Measurements from ENCODE around the gene LRG1.

Gene LRG1

GRCh38 chr19:4495471-4495870, 44.4 kb downstream of the LRG1 start:
- Histone ChIP-seq H3K4me3 (no peak overlapping the region), H3K36me3 (peaks cover 92% of the 10 kb centered on the region), H3K4me1 (no peaks in the 10 kb centered on the region), H3K9ac (no peak overlapping the region), H3K27ac (no peak overlapping the region), H3K9me3 (no peaks in the 10 kb centered on the region), H3K4me2 (no peak overlapping the region), H3K27me3 (no peaks in the 10 kb centered on the region), H4K20me1 (peaks cover 16% of the 10 kb centered on the region; the same call in 1 of the 2 replicates)
- TF ChIP-seq Cebpa-rat (IDR thresholded peaks at IDR 0.05) = no peak

- Histone ChIP-seq H4K20me1 (peaks cover 16% of the 10 kb centered on the region; the same call in 1 of the 2 replicates), H3K9ac (no peak overlapping the region), H3K4me2 (no peak overlapping the region), H3K9me3 (no peaks in the 10 kb centered on the region), H3K27me3 (no peaks in the 10 kb centered on the region), H3K36me3 (peaks cover 92% of the 10 kb centered on the region), H3K27ac (no peak overlapping the region), H3K4me1 (no peaks in the 10 kb centered on the region), H3K4me3 (no peak overlapping the region)
- TF ChIP-seq Cebpa-rat (IDR thresholded peaks at IDR 0.05) = no peak
These were observed 45.2 kb downstream of the LRG1 start for GRCh38 chr19:4494691-4495064.

GRCh38 chr19:4493929-4494690, 45.7 kb downstream of the LRG1 start:
- H3K4me2 ChIP-seq = no peak overlapping the region
- no peak overlapping the region for H3K27ac ChIP-seq
- TF ChIP-seq Cebpa-rat (IDR thresholded peaks at IDR 0.05) = no peak
- peaks cover 97% of the 10 kb centered on the region for H3K36me3 ChIP-seq
- no peaks in the 10 kb centered on the region for H3K27me3 ChIP-seq
- H3K4me1 ChIP-seq = no peaks in the 10 kb centered on the region
- H3K9me3 ChIP-seq = no peaks in the 10 kb centered on the region
- no peak overlapping the region for H3K4me3 ChIP-seq
- H3K9ac ChIP-seq = no peak overlapping the region
- peaks cover 16% of the 10 kb centered on the region; the same call in 1 of the 2 replicates for H4K20me1 ChIP-seq

GRCh38 chr19:4493104-4493928, 46.5 kb downstream of the LRG1 start:
- Histone ChIP-seq H3K4me2 (no peak overlapping the region), H3K9ac (no peak overlapping the region), H3K27ac (no peak overlapping the region), H3K4me1 (no peaks in the 10 kb centered on the region), H3K9me3 (no peaks in the 10 kb centered on the region), H4K20me1 (peaks cover 16% of the 10 kb centered on the region; the same call in 1 of the 2 replicates), H3K27me3 (no peaks in the 10 kb centered on the region), H3K36me3 (peaks cover 97% of the 10 kb centered on the region), H3K4me3 (no peak overlapping the region)
- TF ChIP-seq Cebpa-rat (IDR thresholded peaks at IDR 0.05) = no peak

GRCh38 chr19:4492337-4493103, 47.3 kb downstream of the LRG1 start:
- no peak overlapping the region for H3K27ac ChIP-seq
- no peaks in the 10 kb centered on the region for H3K4me1 ChIP-seq
- no peak overlapping the region for H3K4me2 ChIP-seq
- no peak overlapping the region for H3K9ac ChIP-seq
- H3K36me3 ChIP-seq = peaks cover 97% of the 10 kb centered on the region
- no peaks in the 10 kb centered on the region for H3K9me3 ChIP-seq
- no peak for TF ChIP-seq Cebpa-rat (IDR thresholded peaks at IDR 0.05)
- peaks cover 18% of the 10 kb centered on the region; the same call in 1 of the 2 replicates for H4K20me1 ChIP-seq
- no peaks in the 10 kb centered on the region for H3K27me3 ChIP-seq
- H3K4me3 ChIP-seq = no peak overlapping the region

GRCh38 chr19:4491446-4491845, 48.4 kb downstream of the LRG1 start:
- Histone ChIP-seq H3K27me3 (no peaks in the 10 kb centered on the region), H3K4me1 (no peaks in the 10 kb centered on the region), H3K4me3 (no peak overlapping the region), H3K9ac (no peak overlapping the region), H3K36me3 (peaks cover 97% of the 10 kb centered on the region), H3K27ac (no peak overlapping the region), H3K9me3 (no peaks in the 10 kb centered on the region), H3K4me2 (no peak overlapping the region), H4K20me1 (peaks cover 23% of the 10 kb centered on the region; the same call in 1 of the 2 replicates)
- TF ChIP-seq Cebpa-rat (IDR thresholded peaks at IDR 0.05) = no peak

- H3K9me3 ChIP-seq = no peaks in the 10 kb centered on the region
- no peak overlapping the region for H3K4me2 ChIP-seq
- H3K27me3 ChIP-seq = no peaks in the 10 kb centered on the region
- H3K36me3 ChIP-seq = peaks cover 87% of the 10 kb centered on the region
- no peak overlapping the region for H3K9ac ChIP-seq
- H3K27ac ChIP-seq = no peak overlapping the region
- H4K20me1 ChIP-seq = peaks cover 9% of the 10 kb centered on the region; the same call in 1 of the 2 replicates
- H3K4me3 ChIP-seq = no peak overlapping the region
- no peak for TF ChIP-seq Cebpa-rat (IDR thresholded peaks at IDR 0.05)
- H3K4me1 ChIP-seq = no peaks in the 10 kb centered on the region
These were observed 51.3 kb downstream of the LRG1 start for GRCh38 chr19:4488496-4488895.

GRCh38 chr19:4487572-4487971, 52.3 kb downstream of the LRG1 start:
- H3K27ac ChIP-seq = no peak overlapping the region
- peaks cover 87% of the 10 kb centered on the region for H3K36me3 ChIP-seq
- TF ChIP-seq Cebpa-rat (IDR thresholded peaks at IDR 0.05) = no peak
- H3K4me2 ChIP-seq = no peak overlapping the region
- H3K9ac ChIP-seq = no peak overlapping the region
- no peaks in the 10 kb centered on the region for H3K9me3 ChIP-seq
- no peak overlapping the region for H3K4me3 ChIP-seq
- H3K27me3 ChIP-seq = no peaks in the 10 kb centered on the region
- no peaks in the 10 kb centered on the region for H3K4me1 ChIP-seq
- H4K20me1 ChIP-seq = peaks cover 17% of the 10 kb centered on the region
